ENCODE results near the gene H2AZ2.

DNA sequence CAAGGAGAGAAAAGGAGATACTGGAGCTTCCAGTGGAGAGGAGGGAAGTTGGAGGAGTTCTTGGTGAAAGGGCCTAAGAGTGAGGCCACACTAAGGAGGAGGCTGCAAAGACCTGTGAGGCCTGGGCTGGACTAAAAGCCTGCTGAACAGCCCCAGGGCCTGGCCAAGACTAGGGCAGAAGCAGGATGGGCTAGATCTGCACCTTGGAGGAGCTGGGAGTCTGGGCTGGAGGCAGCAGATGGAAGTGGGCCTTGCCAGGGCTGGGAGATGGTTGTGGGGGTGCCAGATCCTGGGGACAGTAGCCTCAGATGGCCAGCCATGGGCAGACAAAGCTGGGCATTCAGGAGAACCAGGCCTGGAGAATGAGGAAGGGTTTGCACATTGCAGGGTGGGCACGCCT lies 43.9 kb upstream of the H2AZ2 start:
- TF ChIP-seq POLR2AphosphoS5 (IDR thresholded peaks at IDR 0.05; ENCODE audit: low read depth, low read length) (no peak), SIN3A (IDR thresholded peaks at IDR 0.05; ENCODE audit: borderline replicate concordance, insufficient read depth, low read length) (no peak), TAF1 (IDR thresholded peaks at IDR 0.05; ENCODE audit: borderline replicate concordance, insufficient read depth, low read length) (no peak)
- TF ChIP-seq, protein P1, sequence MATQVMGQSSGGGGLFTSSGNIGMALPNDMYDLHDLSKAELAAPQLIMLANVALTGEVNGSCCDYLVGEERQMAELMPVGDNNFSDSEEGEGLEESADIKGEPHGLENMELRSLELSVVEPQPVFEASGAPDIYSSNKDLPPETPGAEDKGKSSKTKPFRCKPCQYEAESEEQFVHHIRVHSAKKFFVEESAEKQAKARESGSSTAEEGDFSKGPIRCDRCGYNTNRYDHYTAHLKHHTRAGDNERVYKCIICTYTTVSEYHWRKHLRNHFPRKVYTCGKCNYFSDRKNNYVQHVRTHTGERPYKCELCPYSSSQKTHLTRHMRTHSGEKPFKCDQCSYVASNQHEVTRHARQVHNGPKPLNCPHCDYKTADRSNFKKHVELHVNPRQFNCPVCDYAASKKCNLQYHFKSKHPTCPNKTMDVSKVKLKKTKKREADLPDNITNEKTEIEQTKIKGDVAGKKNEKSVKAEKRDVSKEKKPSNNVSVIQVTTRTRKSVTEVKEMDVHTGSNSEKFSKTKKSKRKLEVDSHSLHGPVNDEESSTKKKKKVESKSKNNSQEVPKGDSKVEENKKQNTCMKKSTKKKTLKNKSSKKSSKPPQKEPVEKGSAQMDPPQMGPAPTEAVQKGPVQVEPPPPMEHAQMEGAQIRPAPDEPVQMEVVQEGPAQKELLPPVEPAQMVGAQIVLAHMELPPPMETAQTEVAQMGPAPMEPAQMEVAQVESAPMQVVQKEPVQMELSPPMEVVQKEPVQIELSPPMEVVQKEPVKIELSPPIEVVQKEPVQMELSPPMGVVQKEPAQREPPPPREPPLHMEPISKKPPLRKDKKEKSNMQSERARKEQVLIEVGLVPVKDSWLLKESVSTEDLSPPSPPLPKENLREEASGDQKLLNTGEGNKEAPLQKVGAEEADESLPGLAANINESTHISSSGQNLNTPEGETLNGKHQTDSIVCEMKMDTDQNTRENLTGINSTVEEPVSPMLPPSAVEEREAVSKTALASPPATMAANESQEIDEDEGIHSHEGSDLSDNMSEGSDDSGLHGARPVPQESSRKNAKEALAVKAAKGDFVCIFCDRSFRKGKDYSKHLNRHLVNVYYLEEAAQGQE (IDR thresholded peaks at IDR 0.05; ENCODE audit: insufficient read depth in 1 of 2, low read depth in 2 of 2, low read length in 2 of 2): no peak

Measured in PFSK-1 (cell line).